ENCODE results near the gene NUPR2. TPM values are rescaled to one million over a fixed set of nuclear protein-coding genes. Genes with fewer than 3 reads are reported as not detected.

The NUPR2 gene
- not detected in 2 replicates for total RNA-seq

GRCh38 chr7:56115852-56116538 is at the start of gene NUPR2:
Gene NUPR2 (minus strand): TSS chr7:56116417. CDS start chr7:56116314, 103 bp downstream.

GRCh38 chr7:56106108-56107073 is 9.8 kb downstream of the NUPR2 start, which contains the start of gene CHCHD2:
Gene CHCHD2 (minus strand): TSS chr7:56106476. CDS start chr7:56106413, 63 bp downstream.

GRCh38 chr7:56092789-56093531 is 23.3 kb downstream of the NUPR2 start, which contains the start of gene PHKG1:
Gene PHKG1 (minus strand): TSS chr7:56092952. CDS start chr7:56088941, 4,011 bp downstream.

Other genes with a start within 250 kb of the NUPR2 start
- 2.6 and 3.9 TPM in 2 replicates for gene ZNF713, start 229.0 kb downstream of the NUPR2 start, total RNA-seq
- gene MRPS17, start 164.5 kb downstream of the NUPR2 start, total RNA-seq: 20.4 and 26.9 TPM in 2 replicates
- 34.8 TPM in 2 replicates for gene NIPSNAP2, start 151.8 kb downstream of the NUPR2 start, total RNA-seq
- gene PSPH, start 65.0 kb downstream of the NUPR2 start, total RNA-seq: 32.0 and 56.0 TPM in 2 replicates
- 275 and 339 TPM in 2 replicates for gene CCT6A, start 64.7 kb downstream of the NUPR2 start, total RNA-seq
- 130 and 140 TPM in 2 replicates for gene SUMF2, start 52.1 kb downstream of the NUPR2 start, total RNA-seq
- 0.19 and 0.36 TPM in 2 replicates for gene PHKG1, start 23.5 kb downstream of the NUPR2 start, total RNA-seq
- gene CHCHD2, start 9.9 kb downstream of the NUPR2 start, total RNA-seq: 302 and 354 TPM in 2 replicates